NK-92 (cell line): ENCODE results near the gene PLA2G4B.

ENCODE experiments used
- DNase-seq: peaks from one replicate; lab custom pipeline; 2025; ENCODE audit not compliant: unreplicated experiment; lab: John Stamatoyannopoulos, UW

Gene PLA2G4B, protein sequence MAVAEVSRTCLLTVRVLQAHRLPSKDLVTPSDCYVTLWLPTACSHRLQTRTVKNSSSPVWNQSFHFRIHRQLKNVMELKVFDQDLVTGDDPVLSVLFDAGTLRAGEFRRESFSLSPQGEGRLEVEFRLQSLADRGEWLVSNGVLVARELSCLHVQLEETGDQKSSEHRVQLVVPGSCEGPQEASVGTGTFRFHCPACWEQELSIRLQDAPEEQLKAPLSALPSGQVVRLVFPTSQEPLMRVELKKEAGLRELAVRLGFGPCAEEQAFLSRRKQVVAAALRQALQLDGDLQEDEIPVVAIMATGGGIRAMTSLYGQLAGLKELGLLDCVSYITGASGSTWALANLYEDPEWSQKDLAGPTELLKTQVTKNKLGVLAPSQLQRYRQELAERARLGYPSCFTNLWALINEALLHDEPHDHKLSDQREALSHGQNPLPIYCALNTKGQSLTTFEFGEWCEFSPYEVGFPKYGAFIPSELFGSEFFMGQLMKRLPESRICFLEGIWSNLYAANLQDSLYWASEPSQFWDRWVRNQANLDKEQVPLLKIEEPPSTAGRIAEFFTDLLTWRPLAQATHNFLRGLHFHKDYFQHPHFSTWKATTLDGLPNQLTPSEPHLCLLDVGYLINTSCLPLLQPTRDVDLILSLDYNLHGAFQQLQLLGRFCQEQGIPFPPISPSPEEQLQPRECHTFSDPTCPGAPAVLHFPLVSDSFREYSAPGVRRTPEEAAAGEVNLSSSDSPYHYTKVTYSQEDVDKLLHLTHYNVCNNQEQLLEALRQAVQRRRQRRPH

DNA sequence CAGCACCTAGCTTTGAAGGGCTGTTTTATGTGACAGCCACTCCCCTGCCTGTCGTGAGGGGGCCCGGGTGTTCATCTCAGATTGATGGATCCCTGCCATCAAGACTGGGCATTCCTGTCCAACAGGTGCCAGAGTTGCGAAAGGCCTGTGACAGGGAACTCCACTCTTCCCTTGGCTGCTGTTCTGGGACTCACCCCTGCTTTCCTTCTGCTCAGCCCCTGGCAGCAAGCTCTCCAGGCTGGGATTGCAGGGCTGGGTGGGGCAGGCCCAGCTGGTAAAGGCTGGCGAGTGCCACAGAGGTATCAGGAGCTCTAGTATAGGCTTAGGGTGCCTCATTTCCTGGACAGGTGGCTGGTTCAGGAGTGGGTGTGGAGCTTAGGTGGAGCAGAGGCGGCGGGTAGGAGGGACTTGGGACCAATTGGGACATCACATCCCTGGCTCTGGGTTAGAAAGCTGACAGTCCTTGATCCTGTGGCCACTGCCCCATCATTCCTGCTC, at the start of gene PLA2G4B:
Gene PLA2G4B, plus strand, starts transcription at position 448 of the 498 bp plus-strand sequence. CDS start 67 bp downstream, outside the sequence.
- DNase-seq: no peak

DNA sequence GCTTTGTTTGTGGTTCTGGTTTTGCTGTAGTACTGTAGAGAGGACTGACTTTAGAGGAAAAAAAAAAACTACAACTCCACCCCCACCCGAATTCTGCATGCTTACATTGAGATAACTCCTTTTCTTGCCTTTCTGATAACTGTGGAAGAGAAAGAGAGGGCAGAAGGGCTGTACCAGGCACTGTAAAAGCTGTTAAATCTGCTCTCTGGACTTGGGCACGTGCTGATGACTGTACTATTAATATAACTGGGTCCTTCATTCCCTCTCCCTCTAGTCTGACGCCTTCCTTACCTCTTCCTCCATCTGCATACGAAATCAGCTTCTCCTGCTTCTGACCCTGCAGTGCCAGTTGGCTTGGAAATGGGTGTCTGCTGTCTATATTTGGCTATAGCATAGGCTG, 49.4 kb upstream of the PLA2G4B start:
- DNase-seq: no peak

DNA sequence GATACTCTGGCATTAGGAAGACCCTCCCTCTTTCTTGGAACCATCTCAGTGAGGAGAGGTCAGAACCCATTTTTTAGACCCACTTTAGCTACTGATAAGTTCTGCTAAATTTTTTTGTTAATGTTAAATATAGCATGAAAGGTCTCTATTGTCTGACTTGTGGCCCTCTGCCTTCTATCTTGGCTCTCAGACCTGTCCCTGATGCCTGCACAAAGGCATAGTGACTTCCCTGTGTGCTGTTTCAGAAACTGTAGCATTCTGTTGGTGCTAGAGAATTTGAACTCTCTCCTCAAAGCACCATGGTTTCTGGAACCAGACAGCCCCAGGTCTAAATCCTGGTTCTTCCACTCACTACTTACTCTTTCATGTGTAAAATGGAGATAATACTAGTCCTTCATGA, 49.0 kb upstream of the PLA2G4B start:
- DNase-seq: no peak

DNA sequence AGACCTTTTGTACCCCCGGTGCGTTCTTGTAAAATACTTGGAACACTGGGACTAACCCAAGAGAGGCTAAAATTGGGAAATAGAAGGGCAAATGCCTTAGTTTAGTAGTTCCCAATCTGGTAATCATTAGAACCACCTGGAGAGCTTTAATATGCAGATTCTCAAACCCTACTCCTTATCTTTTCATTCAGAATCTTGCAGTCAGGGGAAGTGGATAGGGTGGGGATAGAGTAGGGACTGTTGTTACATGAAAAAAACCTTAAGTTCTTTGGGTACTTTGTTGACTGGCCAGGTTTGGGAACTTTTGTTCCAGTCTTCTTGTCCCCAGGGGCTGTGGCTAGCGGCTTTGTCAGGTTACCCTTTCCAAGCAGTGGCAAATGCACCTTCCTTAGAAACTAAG, 48.5 kb upstream of the PLA2G4B start:
- no peak for DNase-seq

DNA sequence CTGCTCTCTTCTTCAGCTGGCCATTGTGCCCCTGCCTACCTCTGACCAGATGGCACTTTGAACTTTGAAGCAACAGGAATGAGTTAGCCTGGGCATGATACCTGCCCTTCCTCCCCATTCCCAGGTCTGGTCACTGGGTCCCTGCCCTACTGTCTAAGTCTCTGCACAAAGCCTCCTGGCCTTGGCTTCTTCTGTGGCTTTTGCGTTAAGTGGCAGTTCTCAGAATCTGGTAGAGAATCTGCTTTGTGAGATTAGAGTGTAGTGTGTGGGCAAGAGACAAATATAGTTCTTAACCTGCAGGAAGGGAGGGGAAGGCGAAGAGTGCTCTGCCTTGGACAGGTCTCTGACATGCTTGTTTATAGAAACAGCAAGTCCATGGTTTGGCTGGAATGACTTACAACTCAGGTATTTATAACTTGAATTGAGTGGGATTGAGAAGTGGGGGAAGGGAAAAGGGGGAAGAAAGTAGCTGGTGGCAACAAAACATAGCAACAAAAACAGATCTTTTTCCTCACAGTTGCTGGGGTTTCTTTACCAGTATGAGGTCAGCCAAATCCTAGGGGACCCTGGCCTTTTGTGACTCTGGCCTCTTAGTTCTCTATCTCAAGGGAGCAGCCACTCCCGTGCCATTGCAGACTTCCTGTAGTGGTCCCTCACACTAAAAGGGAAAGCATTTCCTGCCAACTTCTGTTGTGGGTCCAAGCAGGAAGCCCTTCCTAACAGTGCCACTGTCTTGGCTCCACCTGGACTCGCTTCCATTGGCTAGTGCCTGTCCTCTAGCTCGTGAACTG, 47.7 kb upstream of the PLA2G4B start:
- DNase-seq: no peak

DNA sequence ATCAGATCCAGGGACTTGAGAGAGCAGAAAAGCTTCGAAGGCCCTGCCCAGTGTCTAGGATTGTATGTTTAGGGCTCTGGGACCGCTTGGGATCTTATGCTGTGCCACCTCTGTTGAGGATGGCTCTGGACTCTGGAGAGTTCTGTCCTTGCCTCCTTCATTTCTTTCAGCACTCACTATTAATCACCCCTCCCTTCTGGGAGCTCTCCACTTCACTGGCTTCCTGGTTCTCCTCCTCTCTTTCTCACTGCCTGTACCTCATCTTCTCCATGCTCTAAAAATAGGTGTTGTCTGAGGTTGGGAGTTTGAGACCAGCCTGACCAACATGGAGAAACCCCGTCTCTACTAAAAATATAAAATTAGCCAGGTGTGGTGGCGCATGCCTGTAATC, 47.1 kb upstream of the PLA2G4B start:
- no peak for DNase-seq

DNA sequence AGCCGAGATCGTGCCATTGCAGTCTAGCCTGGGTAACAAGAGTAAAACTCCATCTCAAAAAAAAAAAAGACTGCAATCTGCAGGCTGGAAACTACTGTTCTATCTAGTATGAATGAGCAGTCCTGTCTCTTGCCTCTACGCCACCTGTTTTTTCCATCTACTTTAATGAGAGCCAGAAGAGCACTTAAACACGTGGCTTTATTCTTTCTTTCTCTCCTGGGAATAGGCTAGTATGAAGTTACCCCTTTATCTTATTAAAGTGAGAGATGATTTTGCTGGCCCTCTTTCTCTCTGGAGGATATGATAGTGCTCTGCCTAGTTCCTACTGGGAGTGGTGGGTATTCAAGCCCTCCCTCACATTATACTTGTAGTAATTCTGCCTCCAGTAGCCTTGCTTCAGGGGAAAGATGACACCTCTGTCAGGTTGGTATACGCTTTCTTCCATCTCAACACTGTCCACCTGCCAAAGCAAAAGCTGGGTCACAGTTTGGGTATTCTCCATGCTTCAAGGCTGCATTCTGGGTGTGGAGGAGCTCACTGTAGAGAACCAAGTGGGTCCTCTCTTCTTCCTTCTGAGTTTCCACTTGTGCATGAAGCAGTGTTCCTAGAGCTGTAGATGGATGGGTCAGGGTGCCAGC, 46.5 kb upstream of the PLA2G4B start:
- DNase-seq: no peak

DNA sequence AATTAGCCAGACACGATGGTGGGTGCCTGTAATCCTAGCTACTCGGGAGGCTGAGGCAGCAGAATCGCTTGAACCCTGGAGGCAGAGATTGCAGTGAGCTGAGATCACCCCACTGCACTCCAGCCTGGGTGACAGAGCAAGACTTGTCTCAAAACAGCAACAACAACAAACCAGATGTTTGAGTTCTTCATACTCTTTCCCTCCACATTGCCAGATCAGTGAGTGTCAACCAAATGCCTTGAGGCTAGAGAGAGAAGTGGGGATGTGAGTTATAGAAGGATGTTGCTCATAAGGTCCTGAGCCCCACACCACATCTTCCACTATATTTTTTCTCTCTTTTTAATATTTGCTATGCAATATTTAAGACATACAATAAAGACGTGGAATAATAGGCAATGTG, 44.6 kb upstream of the PLA2G4B start:
- no peak for DNase-seq

DNA sequence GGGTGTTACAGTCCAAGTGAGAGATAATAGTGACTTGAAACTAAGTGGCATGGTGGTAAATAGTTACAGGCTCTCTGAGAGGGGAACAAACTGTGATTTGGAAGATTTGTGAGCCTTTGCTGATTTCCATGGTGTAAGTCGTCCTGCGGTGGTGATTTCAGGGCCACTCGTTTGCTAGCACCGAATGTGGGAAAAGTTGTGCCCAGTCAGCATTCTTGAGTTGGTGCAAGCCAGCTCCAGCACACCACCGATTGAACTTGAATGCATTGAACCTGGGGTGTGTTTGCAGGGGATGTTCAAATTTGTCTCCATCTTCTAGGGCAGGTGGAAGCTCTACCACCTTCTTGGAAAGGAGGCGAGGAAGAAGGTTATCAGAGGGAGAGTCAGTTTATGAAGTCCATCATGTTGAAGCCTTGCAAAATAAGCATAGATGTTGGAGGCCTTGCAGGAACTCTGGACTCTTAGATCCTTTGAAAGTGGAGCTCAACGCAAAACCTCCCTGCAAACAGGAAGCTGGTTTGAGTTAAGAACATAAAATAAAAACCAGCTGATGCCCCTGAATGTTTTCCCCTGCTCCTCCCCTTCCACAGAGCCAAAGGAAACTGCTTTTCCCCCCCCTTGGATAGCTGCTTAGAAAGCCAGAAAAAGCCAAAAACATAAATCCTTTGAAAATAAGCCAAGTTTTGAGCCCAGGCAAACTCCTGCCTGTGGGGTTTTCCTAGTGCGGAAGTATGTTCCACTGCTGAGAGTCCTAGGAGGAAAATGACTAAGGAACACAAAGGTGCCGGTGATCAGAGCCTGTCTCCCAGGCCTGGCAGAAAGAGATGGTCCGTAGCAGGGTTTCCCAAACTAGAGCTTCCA, 42.4 kb upstream of the PLA2G4B start:
- no peak for DNase-seq

DNA sequence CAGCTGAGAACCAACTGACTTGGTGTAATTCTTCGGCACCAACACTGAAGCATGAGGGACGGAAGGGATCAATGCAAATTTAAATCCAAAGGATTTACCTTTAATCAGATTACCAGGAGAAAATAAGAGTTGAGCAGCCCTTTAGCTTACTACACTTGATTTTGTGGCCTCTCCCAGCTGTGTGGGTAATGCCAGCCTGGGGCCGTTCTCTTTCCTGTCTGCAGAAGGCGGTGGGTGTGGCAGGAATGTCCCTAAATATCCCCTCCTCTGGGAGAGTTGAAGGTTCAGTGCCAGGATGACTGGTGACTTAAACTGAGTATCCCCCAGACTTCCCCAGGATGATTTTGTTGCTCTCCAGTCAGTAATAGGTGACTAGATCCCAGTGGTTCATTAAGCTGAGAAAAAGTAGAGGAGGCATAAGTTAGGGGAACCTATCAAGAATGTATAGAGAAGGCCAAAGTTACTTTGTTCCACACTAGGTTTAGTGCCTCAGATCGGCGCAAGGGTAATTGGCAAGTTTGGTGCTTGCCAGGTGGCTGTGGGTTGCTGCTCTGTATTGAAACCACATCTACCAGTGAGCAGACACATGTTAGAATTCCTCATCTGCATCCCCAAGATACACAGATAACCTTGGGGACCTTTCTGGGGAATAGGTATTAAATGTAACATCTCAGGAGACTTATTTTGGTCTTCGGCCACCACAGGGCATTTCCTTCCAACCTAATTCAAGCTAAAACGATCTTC, 41.3 kb upstream of the PLA2G4B start:
- no peak for DNase-seq

DNA sequence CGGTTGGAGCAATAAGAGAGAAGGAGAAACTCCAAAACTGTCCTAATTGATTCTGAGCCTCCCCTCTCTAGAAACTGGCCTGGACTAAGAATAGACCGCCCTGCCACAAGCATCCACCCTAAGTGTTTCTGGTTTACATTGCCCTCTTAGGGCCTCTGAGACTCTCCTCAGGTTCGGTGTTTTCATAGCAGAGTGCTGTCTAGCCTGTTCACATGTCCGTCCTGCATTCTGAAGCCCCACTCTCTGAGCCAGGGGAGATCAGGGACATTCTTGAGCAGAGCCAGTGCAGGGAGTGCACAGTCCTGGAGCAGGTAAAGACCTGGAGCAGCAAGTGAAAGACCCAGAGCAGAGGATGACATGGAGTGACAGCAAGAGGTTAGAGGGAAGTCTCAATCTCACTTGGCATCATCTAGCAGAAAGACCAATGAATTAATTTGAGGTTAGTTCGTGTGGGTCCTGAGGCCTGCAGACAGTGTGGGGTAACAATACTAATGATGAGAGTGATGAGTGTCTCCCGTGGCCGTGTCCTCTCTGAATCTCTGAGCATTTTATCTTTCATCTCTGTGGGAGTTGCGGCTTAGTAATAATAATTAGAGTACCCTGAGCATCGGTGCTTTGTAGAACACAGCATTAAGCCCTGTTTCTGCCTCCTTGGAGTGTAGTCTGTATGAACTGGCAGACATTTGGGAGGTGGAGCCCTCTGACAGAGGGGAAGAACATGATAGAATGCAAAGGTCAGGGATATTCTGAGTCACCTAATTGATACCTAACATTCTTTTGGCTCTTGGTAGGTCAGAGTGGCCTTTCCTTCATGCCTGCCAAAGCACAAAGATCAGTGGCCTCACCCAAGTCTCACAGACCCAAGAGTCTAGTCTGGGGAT, 39.8 kb upstream of the PLA2G4B start:
- no peak for DNase-seq

DNA sequence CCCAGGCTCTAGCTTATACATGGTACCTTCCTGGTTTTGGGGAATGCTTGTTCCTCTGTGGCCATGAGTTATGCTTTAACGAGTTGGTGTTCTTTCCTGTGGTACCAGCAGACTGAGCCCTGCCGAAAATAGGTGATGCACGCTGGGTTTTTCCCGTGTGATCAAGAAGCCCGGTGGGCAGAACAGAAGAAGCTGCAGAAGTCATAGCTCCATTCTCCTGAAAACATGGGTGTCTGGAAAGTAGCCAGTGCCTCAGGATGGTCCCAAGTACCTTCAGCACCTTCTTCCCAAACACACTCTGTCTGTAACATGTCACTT, 39.2 kb upstream of the PLA2G4B start:
- DNase-seq: no peak

DNA sequence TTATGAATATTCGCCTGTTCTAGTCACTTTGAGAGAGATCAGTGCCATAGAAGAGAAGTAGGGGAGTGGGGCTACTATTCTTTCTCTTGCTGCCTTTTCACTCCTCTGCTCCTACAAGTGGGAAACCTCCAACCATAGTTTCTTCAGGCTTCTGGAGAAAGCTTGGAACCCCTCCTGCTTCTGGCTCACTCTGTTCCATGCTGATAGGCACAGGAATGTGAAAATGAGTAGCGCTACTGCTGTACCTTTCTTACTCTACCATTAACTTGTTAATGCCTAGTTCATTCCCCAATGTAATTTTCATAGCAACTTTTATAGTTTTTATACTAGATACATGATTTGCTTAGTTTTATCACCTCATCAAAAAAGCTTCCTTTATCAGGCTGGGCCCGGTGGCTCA, 37.5 kb upstream of the PLA2G4B start:
- DNase-seq: no peak

DNA sequence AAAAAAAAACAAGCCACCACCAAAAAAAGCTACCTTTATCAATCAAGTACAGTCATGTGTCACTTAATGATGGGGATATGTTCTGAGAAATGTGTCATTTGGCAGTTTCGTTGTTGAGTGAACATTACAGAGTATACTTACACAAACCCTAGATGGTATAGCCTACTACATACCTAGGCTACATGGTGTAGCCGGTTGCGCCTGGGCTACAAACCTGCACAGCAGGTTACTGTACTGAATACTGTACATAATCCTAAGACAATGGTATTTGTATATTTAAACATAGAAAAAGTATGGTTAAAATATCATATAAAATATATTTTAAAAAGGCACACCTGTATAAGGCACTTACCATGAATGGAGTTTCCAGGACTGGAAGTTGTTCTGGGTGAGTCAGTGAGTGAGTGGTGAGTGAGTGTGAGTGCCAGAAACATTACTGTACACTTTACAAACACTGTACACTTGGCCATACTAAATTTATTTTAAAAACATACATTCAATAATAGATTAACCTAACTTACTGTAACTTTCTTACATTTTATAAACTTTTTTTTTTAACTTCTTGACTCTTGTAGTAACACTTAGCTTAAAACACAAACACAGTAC, 36.7 kb upstream of the PLA2G4B start:
- no peak for DNase-seq

DNA sequence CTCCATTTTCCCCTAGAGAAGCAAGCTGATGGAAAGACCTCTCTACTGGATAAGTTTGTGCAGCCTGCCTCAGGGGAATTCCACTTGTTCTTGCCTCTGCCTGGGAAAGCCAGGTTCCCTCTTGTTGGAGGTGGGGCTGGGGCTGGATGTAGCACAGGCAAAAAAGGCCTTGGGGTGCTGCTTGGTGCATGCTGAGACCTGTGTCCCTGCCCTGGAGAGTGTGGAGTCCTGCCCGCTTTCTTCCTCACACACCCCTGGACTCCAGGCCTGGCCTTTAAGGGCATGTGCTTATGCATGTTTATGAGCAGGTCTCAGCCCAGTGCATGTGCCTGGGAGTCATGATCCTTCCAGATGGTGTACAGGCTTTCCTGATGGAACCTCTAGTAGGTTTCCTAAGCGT, 34.3 kb upstream of the PLA2G4B start:
- DNase-seq: no peak

DNA sequence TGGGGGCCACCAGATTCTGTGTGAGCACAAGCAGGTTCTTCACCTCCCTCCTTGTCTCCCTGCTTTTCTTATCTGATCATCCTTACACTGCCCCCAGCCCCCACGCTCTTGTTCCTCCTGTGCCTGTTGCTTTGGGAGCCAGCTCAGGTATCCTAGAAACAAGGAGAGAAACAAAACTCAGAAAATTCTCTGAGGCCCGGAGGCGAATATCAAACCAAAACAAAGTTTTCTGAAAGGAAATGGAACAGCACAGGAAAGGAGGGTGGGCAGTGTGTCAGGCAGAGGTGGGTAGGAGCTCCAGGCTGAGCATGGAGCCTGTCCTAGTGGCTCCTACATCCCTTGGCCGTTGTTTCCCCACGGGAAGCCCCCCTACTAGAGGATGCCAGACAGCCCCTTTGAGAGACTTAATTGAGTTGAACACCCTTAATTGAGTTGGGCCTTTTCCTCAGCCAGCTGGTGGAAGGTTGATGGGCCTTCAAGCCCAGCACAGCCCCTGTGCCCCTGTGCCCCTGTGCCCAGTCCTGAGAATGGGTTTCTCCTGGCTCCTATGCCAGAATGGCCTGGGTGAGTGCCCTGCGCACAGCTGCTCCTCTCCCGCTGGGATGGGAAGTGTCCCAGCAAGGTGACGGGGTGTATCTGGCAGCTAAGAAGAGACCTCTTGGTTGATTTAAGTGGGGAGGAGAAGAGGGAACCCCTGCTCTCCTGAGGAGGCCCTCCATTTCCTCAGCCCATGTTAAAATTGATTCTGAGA, 33.6 kb upstream of the PLA2G4B start:
- DNase-seq: no peak

DNA sequence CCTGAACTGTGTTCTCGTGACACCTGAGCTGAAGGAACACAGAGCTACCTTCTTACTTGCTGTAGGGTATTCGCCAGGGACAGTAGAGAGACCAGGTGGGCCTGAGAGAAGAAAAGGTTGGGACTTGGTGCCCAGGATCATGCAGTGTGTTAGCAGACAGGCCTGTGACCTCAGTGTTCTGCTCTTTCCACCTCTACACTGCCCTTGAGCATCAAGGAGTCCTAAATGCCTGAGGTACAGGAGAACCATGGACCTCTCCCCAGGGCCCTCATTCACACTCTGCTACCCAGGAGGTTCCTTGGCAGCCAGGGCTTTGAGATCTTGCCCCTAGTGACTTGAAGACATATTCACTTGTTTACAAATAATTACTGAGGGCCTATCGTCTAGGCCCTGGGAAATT, 32.9 kb upstream of the PLA2G4B start:
- DNase-seq: no peak
